HG03060 (cell line): ENCODE results near the gene AP1AR.
"Not testable (repeated sequence)": the region's sequence is repeated elsewhere in the genome, so short reads cannot be mapped to it uniquely, and the experiment has no call there.

Experiments used
- ATAC-seq: cut with Tn5 transposase; IDR thresholded peaks from one replicate; pipeline ENCODE4 v1.9.1; 2021; ENCODE audit warnings: low read depth, moderate number of reproducible peaks; ENCODE audit not compliant: unreplicated experiment

The AP1AR gene

DNA sequence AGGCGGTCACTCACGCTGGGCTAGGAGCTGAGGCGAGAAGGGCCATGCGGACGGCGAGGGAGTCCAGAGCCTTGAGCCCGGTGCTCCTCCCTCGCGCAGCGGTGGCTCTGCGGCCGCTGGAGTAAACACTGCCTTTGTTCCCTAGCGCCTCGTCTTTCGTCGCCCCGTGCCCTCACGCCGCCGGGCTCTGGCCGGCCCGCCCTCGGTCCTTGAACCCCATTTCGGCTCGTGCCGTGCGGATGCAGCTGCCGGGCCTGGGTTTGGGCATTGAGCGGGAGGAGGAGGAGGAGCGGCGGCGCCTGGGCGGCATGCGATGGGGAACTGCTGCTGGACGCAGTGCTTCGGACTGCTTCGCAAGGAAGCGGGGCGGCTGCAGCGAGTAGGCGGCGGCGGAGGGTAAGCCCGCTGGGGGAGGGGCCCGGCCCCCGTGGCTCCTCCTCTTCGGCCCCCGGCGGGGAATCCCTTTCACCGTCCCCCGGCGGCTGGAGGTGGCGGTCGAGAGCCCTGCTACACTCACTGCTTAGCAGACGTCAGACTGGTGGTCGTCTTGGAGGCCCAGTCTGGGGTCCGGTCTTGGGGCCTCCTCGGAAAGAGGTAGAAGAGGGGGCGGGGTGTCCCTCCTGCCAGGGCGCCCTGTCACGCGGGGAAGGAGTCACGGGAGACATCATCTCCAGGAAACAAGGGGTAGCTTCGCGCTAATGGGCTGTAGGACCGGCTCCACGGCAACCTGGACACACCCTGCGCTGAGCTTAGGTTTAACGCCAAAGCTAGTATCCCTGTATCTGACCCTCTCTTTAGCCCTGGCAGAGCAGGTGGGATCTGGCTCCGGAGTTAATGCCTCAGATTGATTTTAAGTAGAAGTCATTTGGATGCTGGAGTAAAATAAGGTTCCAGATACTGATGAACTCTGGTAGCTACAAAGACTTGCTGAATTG lies at the start of gene AP1AR:
AP1AR (plus strand) TSS at position 9 of the 935 bp plus-strand sequence; CDS start at position 314, 305 bp downstream.
- ATAC-seq, result peak; percentile 36

DNA sequence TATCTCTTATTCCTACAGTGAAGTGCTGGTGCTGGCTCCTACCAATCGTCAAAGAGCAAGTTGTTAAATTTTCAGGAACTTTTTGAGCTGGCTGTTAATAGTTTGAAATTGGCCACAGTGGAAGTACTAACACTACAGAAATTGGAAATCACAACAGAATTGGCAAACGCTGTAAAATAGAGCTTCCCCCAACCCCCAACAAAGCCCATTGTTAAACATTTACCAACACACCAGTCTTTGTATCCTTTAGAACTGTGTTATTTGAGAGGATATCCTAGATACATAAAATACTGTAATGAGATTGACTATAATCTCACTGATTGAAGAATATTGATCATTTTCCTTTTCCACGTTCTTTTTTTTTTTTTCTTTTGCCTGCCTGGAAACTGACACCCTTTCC lies 49.0 kb upstream of the AP1AR start:
- ATAC-seq, result no peak

DNA sequence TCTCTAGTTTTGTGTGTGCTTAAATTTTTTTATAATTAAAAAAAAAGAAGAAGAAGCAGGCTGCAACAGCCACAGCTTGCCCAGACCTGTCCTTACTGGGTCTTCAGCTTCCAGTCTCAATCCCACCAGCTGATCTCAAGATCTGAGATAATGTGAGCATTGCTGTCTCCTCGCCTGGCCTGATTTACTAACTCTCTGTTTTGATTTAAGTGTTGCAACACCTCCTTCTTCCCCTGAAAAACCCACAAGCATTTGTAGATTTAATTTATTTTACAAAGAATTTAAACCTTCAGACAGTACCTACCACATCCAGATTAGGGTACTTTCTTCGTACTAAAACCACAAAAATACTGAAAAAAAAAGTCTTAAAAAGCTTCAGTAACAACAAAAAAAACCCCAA lies 48.3 kb upstream of the AP1AR start:
- no peak for ATAC-seq

- no peak for ATAC-seq
Measured at GRCh38 chr4:112184438-112184837, 47.1 kb upstream of the AP1AR start.

DNA sequence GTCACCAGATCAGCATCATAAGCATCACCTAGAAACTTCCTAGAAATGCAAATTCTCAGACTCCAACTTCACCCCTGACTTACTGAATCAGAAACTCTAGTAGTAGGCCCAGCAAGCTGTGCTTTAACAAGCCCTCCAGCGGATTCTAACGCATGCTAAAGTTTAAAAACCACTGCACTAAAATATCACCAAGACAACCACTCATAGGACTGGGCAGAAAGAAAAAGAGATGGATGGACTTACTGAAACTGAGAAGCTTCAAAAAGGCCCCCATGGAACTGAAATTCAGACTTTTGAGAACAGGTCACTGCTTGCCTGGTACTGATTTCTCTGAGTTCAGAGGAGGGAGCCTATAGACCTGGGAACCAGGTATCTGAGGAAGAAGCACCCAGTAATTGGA lies 46.3 kb upstream of the AP1AR start:
- no peak for ATAC-seq

DNA sequence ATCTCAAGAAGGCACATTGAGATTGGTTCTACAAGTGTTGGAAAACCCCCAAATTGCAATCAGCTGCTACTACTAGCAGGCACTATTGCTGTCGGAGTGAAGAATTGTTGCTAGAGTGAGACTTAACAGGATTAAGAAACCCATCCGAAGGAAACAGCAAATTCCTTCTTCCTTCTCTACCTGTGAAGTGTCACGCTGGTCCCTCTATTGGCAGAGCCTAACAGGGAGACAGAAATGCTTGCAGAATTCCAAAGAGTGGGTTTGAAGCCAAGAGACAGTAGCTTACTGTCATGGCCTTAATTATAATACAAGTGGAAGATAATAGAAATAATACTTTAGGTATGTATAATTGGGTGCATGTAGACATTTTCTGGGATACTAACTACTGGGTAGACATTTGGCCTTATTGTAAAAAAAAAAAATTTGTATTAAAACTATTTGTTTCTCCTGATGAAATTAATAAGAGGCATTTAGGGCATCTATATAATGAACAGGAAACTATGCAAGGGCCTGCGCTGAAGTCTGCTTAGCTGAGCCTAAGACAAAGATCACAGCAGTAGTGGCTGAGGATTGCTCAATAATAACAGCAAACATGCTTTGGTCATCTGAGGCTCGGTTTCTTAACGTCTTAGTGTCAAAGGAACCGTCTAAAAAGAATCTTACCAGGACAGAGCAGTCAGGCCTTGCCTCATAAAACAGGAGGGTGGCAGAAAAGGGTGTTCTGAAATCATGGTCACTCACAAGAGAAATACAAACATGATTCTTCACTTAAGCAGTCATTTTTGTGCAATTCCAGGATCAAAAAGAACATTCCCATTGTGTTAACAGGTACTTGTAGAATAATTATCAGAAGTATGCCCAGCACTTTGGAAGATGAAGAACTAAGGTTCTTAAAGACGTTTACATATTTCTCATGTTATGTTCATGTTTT lies 45.6 kb upstream of the AP1AR start:
- no peak for ATAC-seq

DNA sequence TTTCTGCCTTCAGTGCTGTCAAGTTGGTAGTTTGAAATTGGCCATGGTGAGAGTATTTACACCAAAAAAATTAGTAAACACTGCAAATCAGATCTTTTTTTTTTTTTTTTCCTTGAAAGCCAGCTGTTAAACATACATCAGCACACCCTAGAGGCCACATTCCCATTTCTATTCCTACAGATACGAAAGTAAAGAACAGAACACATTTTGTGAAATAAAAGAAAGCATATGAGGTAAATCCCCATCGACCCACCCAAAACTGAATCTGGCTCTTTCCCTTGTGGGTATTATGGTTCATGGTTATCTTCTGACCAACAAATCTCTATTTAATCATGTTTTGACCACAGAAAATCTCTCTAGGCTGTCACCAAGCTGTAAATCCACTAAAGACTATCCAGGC lies 41.8 kb upstream of the AP1AR start:
- ATAC-seq, result no peak

DNA sequence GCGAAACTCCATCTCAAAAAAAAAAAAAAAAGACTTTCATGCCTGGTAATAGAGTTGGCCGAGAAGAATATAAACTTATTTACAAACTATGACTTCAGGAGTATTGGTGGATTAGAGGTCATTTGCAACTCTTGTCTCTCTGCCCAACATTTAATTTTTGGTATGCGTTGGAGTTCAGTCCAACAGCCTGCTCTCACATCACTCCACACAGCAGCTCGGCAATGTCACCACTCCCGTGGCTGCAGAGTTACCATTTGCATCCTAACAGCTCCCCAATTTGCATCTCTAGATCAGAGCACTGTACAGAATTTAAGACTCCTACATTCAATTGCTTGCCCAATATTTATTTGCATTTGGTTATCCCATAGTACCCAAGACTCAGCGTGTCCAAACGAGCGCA lies 40.9 kb upstream of the AP1AR start:
- ATAC-seq, result no peak

DNA sequence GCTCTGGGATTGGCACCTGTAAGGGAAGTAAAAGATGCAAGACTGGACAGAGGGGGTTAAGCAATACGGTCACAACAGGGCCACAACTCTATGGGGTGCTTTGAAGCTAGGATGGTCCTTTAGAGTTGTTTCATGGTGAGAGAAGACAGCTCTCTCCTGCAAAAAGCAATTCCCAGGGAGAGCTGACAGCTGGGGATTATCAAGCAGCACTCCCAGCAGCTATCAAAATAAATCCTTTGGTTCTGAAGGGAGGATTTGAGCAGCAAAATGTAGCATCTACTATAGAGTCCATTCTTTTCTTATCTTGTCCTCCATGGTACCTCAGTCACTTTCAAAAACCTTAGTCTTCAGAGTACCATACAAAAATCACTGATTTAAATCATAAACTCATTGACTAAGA lies 35.1 kb upstream of the AP1AR start:
- no peak for ATAC-seq

DNA sequence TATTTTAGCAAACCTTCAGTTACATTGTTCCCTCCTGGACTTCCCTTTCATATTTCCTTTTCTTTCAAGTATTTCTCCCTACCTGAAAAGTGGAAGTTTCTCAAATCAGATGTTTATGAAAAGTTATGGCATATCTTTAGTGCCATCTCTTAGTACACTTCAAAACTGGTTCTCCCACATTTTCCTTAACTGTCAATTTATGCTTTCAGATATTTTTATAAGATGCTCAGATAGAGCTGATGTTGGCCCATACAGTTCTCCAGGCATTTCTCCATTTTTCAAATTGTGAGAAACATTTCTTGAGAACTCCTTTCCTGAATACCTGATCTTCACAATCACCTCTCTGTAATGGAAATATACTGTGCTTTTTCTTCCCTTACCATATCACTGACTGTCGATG lies 32.5 kb upstream of the AP1AR start:
- ATAC-seq, result no peak

GRCh38 chr4:112201915-112202505 lies 29.6 kb upstream of the AP1AR start:
- peak; percentile 38 for ATAC-seq

GRCh38 chr4:112203593-112203992 lies 28.0 kb upstream of the AP1AR start:
- no peak for ATAC-seq

DNA sequence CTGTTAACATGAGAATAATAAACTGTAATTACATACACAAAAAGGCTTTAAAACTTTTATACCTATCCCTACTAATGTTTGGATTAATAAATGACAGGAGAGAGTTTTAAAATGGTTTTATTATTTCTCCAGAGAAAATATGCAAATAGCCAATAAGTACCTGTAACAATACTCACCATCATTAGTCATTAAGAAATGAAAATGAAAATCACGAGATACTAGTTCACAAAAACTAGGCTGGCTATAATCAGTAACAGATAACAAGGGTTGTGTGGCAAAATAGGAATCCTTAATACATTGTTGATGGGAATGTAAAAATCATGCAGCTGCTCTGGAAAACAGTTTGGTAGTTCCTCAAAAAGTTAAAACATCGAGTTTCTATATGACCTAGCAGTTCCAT lies 25.2 kb upstream of the AP1AR start:
- ATAC-seq, result no peak

DNA sequence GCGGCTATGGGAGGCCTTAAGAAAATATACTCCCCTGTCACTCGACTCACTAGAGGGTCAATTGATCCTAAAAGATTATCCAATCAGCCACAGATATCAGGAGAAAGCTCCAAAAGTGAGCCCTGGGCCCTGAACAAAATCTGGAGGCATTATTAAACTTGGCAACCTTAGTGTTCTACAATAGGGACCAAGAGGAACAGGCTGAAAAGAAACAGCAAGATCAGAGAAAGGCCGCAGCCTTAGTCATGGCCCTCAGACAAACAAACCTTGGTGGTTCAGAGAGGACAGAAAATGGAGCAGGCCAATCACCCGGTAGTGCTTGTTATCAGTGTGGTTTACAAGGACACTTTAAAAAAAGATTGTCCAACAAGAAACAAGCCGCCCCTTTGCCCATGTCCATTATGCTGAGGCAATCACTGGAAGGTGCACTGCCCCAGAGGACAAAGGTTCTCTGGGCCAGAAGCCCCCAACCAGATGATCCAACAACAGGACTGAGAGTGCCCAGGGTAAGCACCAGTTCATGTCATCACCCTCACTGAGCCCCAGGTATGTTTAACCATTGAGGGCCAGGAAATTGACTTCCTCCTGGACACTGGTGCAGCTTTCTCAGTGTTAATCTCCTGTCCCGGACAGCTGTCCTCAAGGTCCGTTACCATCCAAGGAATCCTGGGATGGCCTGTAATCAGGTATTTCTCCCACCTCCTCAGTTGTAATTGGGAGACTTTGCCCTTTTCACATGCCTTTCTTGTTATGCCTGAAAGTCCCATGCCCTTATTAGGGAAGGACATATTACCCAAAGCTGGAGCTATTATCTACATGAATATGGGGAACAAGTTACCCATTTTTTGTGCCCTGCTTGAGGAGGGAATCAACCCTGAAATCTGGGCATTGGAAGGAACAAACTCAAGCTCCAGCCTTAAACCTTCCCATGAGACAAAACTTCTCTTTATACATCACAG lies 23.2 kb upstream of the AP1AR start:
- ATAC-seq, result not testable (repeated sequence)

DNA sequence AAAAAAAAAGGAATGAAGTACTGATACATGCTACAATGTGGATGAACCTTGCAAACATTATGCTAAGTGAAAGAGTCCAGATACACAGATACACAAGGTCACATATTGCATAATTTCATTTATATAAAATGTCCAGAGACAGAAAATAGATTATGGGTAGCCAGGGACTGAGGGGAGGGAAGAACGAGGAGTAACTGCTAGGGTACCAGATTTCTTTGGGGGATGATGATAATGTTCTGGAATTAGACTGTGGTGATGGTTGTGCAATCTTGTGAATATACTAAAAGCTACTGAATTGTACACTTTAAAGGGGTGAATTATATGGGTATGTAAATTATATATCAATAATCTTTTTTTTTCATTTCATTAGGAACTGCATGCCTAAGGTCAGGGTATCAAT lies 20.8 kb upstream of the AP1AR start:
- no peak for ATAC-seq

DNA sequence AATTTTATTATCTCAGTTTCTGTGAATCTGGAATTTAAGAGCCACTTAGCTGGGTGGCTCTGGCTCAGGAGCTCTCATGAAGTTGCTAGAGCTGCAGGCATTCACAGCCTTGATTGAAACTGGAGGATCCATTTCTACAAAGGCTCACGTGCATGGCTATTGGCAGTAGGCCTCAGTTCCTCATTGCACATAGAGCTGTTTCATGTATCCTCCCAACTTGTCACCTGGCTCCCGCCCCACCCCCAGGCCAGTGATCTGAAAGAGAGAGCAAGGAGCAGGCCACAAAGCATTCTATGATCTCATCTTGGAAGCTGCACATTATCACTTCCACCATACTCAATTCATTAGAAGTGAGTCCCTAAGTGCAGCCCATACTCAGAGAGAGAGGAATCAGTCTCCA lies 18.5 kb upstream of the AP1AR start:
- no peak for ATAC-seq

DNA sequence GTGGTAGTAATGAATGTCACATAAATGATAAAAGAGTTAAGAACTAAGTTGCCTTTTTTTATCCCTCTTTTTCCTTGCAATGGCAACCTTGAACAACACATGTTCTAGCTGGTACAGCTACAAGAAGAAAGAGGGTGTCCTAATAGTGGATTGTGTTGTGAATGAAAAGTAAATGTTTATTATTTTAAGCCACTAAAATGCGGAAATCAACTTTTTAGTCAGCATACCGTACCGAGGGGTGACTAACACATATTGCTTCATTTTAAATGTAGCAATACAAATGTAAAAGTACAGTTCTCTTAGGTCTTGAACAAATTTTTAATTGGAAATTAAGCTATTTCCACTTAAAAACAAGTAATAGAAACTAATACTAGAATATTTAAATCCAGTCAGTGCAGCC lies 17.7 kb upstream of the AP1AR start:
- no peak for ATAC-seq

GRCh38 chr4:112214390-112215264 lies 17.0 kb upstream of the AP1AR start:
- ATAC-seq, result no peak

DNA sequence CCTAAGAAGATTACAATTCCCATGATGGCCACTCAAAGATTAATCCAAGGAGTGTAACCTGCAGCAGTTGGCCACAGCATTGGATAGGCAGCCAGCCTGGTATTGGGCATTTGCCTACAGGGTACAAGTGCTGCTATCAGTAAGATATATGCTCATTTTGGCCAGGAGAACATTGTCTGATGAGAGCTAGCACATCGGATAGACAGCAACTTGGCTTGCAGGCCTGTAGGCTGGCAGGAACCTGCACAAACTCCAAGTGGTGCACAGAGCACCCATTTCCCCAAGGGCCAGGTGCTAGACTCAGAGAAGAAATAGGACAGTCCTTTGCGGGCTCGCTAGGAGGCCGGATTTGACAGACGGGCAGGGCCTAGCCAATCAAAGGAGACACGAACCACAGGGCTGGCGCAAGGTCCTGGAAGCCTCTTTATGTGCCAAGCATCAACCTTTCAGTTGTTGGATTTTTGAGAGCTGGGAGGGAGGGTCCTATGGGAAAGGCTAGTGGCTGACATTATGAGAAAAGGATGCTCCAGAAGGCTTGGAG lies 11.7 kb upstream of the AP1AR start:
- ATAC-seq, result no peak
